HG03565 (cell line): ENCODE data around the gene ACTL6A.
"Not testable (repeated sequence)": the region's sequence is repeated elsewhere in the genome, so short reads cannot be mapped to it uniquely, and the experiment has no call there.

Experiments
- ATAC-seq: cut with Tn5 transposase; IDR thresholded peaks from one replicate; pipeline ENCODE4 v1.9.1; 2021; ENCODE audit warnings: mild to moderate bottlenecking, moderate library complexity; ENCODE audit not compliant: unreplicated experiment

Gene ACTL6A

GRCh38 chr3:179562591-179563270, at the start of gene ACTL6A:
TSS of gene ACTL6A (plus strand) at chr3:179562926. CDS start at chr3:179563093, 167 bp downstream.
- peak; percentile 95 for ATAC-seq

- ATAC-seq: no peak
Measured at GRCh38 chr3:179513862-179514261, 48.9 kb upstream of the ACTL6A start.

GRCh38 chr3:179516461-179517251, 46.1 kb upstream of the ACTL6A start:
- ATAC-seq: not testable (repeated sequence)

DNA sequence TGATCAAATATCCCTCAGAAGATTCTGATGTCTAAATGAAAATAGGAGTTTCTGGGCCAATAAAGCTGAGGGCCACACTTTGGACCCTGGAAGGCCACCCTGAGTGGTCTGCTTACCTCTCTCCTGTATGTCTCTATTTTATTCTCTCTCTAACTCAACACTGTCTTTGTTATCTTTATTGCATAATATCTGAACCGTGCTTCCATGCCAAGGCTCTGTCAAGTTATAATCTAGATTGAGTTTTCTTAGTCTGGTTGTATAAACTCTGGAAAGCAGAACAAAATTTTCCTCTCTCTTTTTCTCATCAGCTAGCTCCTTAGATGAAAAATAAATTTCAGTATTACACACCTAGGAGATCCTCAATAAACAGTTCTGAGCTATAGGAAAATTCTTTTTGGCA, 36.2 kb upstream of the ACTL6A start:
- no peak for ATAC-seq

DNA sequence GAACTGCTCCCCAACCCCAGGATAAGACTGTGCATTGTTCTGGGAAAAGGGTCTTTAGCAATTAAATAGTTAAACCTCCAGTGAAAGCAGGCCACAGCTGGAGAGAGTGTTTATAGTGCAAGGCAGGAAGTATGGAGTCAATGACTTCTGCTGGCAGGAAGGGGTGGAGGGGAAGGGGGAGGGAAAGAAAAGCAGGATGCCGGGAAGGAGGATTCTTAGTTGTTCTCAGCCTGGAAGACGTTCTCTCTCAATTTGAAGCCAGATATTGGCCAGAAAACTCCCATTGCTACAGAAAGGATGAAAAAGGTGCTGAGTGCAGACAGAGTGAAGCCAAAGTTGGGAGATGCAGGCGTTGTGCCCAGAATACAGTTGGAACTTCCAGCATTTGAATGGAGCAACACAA, 35.7 kb upstream of the ACTL6A start:
- ATAC-seq: no peak

- no peak for ATAC-seq
Measured at GRCh38 chr3:179528772-179529171, 34.0 kb upstream of the ACTL6A start.

- ATAC-seq: no peak
Measured at GRCh38 chr3:179531576-179531975, 31.1 kb upstream of the ACTL6A start.

DNA sequence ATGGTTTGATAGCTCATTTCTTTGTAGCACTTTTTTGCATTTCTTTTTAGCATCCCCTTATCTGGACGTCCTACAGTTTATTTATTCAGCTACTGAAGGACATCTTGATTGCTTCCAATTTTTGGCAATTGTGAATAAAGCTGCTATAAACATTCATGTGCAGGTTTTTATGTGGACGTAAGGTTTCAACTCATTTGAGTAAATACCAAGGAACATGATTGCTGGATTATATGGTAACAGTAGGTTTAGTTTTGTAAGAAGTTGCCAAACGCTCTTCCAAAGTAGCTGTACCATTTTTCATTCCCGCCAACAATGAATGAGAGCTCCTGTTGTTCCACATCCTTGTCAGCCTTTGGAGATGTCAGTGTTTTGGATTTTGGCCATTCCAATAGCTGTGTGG, 29.5 kb upstream of the ACTL6A start:
- ATAC-seq: no peak

GRCh38 chr3:179536256-179536655, 26.5 kb upstream of the ACTL6A start:
- ATAC-seq: no peak

- no peak for ATAC-seq
Measured at GRCh38 chr3:179541094-179541493, 21.6 kb upstream of the ACTL6A start.

DNA sequence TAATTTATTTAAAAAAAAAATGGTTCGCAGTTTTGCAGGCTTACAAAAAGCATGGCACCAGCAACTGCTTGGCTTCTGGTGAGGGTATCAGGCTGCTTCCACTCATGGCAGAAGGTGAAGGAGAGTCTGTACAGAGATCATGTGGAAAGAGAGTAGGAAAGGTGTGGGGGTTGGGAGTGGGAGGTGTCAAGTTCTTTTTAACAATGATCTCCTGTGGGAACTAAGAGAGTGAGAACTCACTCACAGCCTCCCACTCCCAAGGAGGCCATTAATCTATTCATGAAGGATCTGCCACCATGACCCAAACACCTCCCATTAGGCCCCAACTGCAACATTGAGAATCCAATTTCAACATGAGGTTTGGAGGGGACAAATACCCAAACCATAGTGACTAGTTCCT, 21.1 kb upstream of the ACTL6A start:
- no peak for ATAC-seq

DNA sequence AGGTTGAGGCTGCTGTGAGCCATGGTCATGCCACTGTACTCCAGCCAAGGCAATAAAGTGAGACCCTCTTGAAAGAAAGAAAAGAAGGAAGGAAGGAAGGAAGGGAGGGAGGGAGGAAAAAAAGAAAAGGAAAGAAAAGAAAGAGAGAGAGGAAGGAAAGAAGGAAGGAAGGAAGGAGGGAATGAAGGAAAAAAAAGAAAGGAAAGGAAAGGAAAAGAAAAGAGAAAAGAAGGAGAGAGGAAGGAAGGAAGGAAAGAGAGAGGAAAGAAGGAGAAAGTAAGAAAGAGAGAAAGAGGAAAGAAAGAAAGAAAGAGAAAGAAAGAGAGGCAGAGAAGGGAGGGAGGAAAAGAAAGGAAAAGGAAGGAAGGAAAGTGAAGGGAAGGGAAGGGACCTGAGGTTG, 20.4 kb upstream of the ACTL6A start:
- no peak for ATAC-seq

GRCh38 chr3:179544981-179545645, 17.6 kb upstream of the ACTL6A start:
- ATAC-seq: no peak

DNA sequence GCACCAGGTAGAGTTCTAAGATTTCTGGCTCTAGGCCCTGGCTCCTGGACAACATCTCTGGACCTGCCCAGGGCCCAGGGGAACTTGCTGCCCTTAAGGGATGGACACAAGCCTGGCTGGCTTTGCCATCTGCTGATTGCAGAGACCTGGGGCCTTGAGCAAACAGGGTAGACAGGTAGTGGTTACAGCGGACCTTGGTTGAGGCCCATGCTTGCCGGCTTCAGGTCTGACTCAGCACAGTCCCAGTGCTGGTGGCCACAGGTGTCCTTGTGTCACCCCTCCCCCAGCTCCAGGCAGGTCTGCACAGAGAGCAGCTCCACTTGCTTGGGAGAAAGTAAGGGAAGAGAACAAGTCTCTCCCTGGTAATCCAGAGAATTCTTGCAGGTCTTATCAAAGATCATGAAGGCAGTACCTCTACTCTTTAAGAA, 15.9 kb upstream of the ACTL6A start:
- ATAC-seq: no peak

- no peak for ATAC-seq
Measured at GRCh38 chr3:179551349-179552105, 11.2 kb upstream of the ACTL6A start.

- ATAC-seq: no peak
Measured at GRCh38 chr3:179558742-179559364, 3.9 kb upstream of the ACTL6A start.

GRCh38 chr3:179560791-179561190, 1.9 kb upstream of the ACTL6A start:
- no peak for ATAC-seq

- ATAC-seq: peak; percentile 32
Measured at GRCh38 chr3:179563271-179563783, 601 bp downstream of the ACTL6A start.

GRCh38 chr3:179565496-179565895, 2.8 kb downstream of the ACTL6A start:
- ATAC-seq: no peak

- ATAC-seq: no peak
Measured at GRCh38 chr3:179580992-179581391, 18.3 kb downstream of the ACTL6A start.
